ENCODE measurements around the gene EIPR1.

Gene EIPR1

DNA sequence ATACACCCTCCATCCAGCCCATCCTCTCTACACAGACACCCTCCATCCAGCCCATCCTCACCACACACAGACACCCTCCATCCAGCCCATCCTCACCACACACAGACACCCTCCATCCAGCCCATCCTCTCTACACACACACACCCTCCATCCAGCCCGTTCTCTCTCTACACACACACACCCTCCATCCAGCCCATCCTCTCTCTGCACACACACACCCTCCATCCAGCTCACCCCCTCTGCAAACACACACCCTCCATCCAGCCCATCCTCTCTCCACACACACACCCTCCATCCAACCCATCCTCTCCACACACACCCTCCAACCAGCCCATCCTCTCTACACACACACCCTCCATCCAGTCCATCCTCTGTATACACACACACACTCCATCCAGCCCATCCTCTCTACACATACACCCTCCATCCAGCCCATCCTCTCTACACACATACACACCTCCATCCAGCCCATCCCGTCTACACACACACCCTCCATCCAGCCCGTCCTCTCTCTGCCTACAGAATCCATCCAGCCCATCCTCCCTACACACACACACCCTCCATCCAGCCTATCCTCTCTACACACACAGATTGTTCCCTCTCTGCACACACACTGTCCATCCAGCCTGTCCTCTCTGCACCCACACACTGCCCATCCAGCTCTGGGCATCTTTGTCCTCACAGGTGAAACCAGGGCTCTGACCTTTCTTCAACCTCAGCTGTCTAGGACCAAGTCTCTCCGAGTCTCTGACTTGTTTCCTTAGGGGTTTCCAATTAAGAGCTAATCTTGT is 81.2 kb downstream of the EIPR1 start:
- no peak for DNase-seq (ENCODE audit: low read depth)
- TF ChIP-seq, protein P1, sequence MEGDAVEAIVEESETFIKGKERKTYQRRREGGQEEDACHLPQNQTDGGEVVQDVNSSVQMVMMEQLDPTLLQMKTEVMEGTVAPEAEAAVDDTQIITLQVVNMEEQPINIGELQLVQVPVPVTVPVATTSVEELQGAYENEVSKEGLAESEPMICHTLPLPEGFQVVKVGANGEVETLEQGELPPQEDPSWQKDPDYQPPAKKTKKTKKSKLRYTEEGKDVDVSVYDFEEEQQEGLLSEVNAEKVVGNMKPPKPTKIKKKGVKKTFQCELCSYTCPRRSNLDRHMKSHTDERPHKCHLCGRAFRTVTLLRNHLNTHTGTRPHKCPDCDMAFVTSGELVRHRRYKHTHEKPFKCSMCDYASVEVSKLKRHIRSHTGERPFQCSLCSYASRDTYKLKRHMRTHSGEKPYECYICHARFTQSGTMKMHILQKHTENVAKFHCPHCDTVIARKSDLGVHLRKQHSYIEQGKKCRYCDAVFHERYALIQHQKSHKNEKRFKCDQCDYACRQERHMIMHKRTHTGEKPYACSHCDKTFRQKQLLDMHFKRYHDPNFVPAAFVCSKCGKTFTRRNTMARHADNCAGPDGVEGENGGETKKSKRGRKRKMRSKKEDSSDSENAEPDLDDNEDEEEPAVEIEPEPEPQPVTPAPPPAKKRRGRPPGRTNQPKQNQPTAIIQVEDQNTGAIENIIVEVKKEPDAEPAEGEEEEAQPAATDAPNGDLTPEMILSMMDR (conservative IDR thresholded peaks at IDR 0.05; ENCODE audit: low read depth, low read length): no peak
- H3K4me3 ChIP-seq (ENCODE audit: low read length): no peak overlapping the region

GRCh38 chr2:3294493-3294892 is 83.1 kb downstream of the EIPR1 start:
- no peak overlapping the region for H3K4me3 ChIP-seq (ENCODE audit: low read length)
- TF ChIP-seq, protein P1 (conservative IDR thresholded peaks at IDR 0.05; ENCODE audit: low read depth, low read length): no peak
- no peak for DNase-seq (ENCODE audit: low read depth)

- no peak for DNase-seq (ENCODE audit: low read depth)
- no peak overlapping the region for H3K4me3 ChIP-seq (ENCODE audit: low read length)
- TF ChIP-seq, protein P1 (conservative IDR thresholded peaks at IDR 0.05; ENCODE audit: low read depth, low read length): no peak
Measured at GRCh38 chr2:3294069-3294468, 83.5 kb downstream of the EIPR1 start.

DNA sequence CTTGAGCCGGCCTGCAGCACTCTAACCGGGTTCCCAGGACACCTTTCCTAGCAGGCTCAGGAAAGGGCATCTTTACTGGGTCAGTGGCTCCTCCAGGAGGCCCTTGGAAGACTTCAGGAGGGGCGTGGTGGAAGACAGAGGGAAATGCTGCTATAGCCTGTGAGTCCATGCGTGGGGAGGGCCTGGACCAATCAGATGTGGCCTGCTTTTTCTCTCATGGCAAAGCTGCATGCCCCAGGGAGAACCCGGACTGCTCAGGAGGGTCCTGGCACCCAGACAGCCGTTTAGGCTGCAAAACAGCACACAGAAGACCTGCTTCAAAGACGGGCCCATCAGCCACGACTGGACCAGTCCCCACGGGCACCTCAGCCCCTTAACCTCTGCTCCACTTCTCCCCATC is 84.4 kb downstream of the EIPR1 start:
- no peak for DNase-seq (ENCODE audit: low read depth)
- TF ChIP-seq, protein P1 (conservative IDR thresholded peaks at IDR 0.05; ENCODE audit: low read depth, low read length): no peak
- H3K4me3 ChIP-seq (ENCODE audit: low read length): no peak overlapping the region

DNA sequence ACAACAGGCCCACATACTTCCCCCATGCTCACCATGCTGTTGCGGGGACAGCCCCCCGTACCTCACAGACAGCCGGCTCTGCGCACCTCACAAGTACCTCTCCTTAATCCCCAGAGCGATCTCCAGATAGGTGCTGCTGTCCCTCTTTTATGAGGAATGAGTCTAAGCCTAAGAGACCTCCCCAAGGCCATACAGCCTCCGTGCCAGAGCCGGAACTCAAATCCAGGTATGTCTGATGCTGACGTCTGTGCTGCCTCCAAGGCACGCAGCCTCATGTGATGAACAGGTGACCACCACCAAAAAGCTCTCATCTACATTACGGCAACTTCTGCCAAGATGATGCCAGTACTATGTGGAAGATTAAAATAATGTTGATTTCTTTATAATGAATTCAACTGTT is 85.2 kb downstream of the EIPR1 start:
- H3K4me3 ChIP-seq (ENCODE audit: low read length): no peak overlapping the region
- DNase-seq (ENCODE audit: low read depth): no peak
- TF ChIP-seq, protein P1 (conservative IDR thresholded peaks at IDR 0.05; ENCODE audit: low read depth, low read length): no peak

- DNase-seq (ENCODE audit: low read depth): no peak
- TF ChIP-seq, protein P1 (conservative IDR thresholded peaks at IDR 0.05; ENCODE audit: low read depth, low read length): no peak
Measured at GRCh38 chr2:3291750-3292149, 85.9 kb downstream of the EIPR1 start.

GRCh38 chr2:3291113-3291512 is 86.5 kb downstream of the EIPR1 start:
- DNase-seq (ENCODE audit: low read depth): no peak
- TF ChIP-seq, protein P1 (conservative IDR thresholded peaks at IDR 0.05; ENCODE audit: low read depth, low read length): no peak
- no peak overlapping the region for H3K4me3 ChIP-seq (ENCODE audit: low read length)

More at GRCh38 chr2:3291750-3292149, 85.9 kb downstream of the EIPR1 start:
- no peak overlapping the region for H3K4me3 ChIP-seq (ENCODE audit: low read length)

All from retinal pigment epithelial cell (primary cell).